ENCODE results near the gene NCEH1.
"Not testable (repeated sequence)": the region's sequence is repeated elsewhere in the genome, so short reads cannot be mapped to it uniquely, and the experiment has no call there.

The NCEH1 gene

DNA sequence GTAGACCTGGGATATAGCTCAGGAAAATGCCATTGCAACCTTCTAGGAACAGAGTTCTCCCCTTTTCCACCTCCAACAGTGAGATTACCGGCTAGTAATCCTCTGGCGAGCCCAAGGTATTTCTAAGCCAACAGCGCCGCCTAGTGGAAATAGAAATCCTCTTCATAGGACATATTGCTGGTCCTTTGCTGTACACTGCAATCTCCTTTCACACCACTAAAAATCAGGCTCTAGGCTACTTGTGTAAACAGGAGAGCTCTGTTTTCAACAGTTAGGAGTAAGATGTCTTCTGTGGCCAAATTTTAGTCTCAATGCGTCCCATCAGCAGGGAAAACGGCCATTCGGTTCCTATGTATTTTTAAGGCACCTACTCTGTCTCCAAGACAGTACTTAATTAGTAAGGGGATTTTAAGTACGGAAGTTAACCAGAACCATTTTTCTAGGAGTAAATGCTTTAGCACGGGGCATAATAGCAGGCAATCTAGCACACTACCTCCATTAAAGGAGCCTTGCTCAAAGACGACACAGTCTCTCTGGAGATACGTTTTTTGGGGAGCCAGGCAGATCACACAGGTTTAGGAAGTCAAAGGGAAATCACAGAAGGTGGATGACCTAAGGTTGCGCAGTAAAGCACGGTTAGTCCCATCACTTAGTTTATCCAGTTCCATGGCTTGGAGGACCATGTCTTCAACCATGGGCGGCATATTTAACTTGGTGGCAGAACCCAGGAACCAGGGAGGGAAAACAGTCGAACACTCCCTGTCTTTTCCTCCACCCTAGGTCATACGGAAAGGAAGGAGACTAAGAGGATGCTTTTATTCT, 43.8 kb downstream of the NCEH1 start:
- DNase-seq: peak; percentile 82
- H3K9me3 Mint-ChIP-seq: peaks cover 61% of the 10 kb centered on the region
- no peak overlapping the region for H3K4me3 Mint-ChIP-seq
- H3K27ac Mint-ChIP-seq: no peak overlapping the region
- peaks cover 7% of the 10 kb centered on the region for H3K4me1 Mint-ChIP-seq
- TF ChIP-seq, protein P1, sequence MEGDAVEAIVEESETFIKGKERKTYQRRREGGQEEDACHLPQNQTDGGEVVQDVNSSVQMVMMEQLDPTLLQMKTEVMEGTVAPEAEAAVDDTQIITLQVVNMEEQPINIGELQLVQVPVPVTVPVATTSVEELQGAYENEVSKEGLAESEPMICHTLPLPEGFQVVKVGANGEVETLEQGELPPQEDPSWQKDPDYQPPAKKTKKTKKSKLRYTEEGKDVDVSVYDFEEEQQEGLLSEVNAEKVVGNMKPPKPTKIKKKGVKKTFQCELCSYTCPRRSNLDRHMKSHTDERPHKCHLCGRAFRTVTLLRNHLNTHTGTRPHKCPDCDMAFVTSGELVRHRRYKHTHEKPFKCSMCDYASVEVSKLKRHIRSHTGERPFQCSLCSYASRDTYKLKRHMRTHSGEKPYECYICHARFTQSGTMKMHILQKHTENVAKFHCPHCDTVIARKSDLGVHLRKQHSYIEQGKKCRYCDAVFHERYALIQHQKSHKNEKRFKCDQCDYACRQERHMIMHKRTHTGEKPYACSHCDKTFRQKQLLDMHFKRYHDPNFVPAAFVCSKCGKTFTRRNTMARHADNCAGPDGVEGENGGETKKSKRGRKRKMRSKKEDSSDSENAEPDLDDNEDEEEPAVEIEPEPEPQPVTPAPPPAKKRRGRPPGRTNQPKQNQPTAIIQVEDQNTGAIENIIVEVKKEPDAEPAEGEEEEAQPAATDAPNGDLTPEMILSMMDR (IDR thresholded peaks at IDR 0.05): peak; percentile 82
- peaks cover 28% of the 10 kb centered on the region for H3K36me3 Mint-ChIP-seq (ENCODE audit: low read depth)
- no peaks in the 10 kb centered on the region for H3K27me3 Mint-ChIP-seq (ENCODE audit: low read depth, poor library complexity)

DNA sequence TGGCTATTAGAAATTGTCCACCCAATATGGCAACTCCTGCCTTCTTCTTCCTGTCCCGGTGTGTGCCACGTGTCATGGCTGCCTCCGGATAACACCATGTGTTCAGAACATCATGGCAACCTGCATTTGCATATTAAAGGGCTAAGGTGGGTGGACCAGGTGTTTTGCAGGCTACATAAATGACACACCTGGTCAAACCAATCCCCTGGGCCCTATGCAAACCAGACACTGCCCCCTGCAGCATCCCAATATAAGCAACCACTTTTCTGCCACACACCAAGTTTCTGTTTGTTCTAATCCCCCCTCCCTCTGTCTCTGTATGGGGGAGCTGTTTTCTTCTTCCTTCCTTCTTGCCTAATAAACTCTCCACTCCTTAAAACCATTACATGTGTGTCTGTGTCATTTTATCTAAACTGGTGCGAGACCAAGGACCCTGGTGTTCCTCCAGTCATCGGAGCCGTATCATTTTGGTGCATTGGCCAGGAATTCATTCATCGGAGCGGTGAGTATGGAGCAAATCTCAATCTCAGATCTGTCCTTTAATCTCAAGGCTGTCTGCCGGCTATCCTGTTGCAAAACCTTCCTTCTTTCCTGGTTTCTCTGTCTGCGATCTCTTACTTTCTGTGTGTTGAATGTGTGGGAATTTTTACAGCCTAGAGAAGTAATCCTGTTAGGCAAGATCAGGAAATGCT, 44.5 kb downstream of the NCEH1 start:
- Mint-ChIP-seq H3K27ac (no peak overlapping the region), H3K4me3 (no peak overlapping the region), H3K27me3 (ENCODE audit: low read depth, poor library complexity) (no peaks in the 10 kb centered on the region), H3K36me3 (ENCODE audit: low read depth) (peaks cover 28% of the 10 kb centered on the region), H3K9me3 (peaks cover 69% of the 10 kb centered on the region), H3K4me1 (peaks cover 7% of the 10 kb centered on the region)
- TF ChIP-seq, protein P1 (IDR thresholded peaks at IDR 0.05): no peak
- DNase-seq: no peak

DNA sequence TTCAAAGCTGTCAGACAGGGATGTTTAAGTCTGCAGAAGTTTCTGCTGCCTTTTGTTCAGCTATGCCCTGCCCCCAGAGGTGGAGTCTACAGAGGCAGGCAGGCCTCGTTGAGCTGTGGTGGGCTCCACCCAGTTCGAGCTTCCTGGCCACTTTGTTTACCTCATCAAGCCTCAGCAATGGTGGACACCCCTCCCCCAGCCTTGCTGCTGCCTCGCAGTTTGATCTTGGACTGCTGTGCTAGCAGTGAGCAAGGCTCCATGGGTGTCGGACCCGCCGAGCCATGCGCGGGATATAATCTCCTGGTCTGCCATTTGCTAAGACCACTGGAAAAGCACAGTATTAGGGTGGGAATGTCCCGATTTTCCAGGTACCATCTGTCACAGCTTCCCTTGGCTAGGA, 45.4 kb downstream of the NCEH1 start:
- not testable (repeated sequence) for H3K4me1 Mint-ChIP-seq; H3K4me3 Mint-ChIP-seq; DNase-seq; H3K27me3 Mint-ChIP-seq (ENCODE audit: low read depth, poor library complexity); H3K27ac Mint-ChIP-seq
- peaks cover 77% of the 10 kb centered on the region for H3K9me3 Mint-ChIP-seq
- peaks cover 28% of the 10 kb centered on the region for H3K36me3 Mint-ChIP-seq (ENCODE audit: low read depth)

DNA sequence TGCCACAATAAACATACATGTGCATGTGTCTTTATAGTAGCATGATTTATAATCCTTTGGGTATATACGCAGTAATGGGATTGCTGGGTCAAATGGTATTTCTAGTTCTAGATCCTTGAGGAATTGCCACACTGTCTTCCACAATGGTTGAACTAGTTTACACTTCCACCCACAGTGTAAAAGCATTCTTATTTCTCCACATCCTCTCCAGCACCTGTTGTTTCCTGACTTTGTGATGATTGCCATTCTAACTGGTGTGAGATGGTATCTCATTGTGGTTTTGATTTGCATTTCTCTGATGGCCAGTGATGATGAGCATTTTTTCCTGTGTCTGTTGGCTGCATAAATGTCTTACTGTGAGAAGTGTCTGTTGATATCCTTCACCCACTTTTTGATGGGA, 50.4 kb downstream of the NCEH1 start:
- H3K4me3 Mint-ChIP-seq; H3K27me3 Mint-ChIP-seq (ENCODE audit: low read depth, poor library complexity); DNase-seq; H3K27ac Mint-ChIP-seq; H3K4me1 Mint-ChIP-seq: not testable (repeated sequence)
- H3K9me3 Mint-ChIP-seq: peaks cover 52% of the 10 kb centered on the region
- H3K36me3 Mint-ChIP-seq (ENCODE audit: low read depth): peaks cover 14% of the 10 kb centered on the region

DNA sequence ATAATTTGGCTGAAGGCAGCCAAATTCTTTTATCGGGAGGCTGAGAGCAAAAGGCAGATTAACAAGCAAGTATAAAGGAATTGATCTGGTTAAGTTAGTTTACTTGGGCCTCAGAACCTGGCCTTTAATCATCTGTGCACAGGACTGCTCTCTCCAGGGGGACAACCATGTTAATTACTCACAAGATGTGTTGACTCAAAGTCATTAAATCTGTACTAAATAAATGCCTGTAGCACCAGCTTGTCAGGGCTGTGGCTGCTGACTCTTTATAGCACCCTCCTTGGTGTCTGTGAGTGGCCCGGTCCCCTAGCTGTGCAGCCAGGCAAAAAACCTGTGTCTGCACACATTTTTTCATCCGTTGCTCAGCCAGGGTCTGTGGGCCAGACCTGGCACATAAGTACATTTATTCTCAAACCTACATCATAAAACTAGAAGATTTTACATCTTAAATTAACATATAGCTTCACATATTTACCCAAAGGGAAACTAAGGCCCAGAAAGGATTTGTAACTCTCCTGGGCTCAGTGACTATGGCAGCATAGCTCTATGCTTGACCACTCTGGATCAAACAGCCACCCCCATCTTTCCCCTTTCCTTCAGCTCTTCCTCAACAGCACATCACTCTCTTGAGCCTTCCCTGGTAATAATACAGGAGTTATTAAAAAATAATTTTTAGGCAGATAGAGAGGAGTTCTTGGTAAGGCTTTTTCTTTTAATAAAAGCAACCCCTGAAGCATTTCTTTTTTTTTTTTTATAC, 51.4 kb downstream of the NCEH1 start:
- DNase-seq: no peak
- peaks cover 44% of the 10 kb centered on the region for H3K9me3 Mint-ChIP-seq
- no peaks in the 10 kb centered on the region for H3K4me1 Mint-ChIP-seq
- peak overlapping the region; percentile 84 for H3K27ac Mint-ChIP-seq
- TF ChIP-seq, protein P1 (IDR thresholded peaks at IDR 0.05): no peak
- H3K27me3 Mint-ChIP-seq (ENCODE audit: low read depth, poor library complexity): no peaks in the 10 kb centered on the region
- peaks cover 7% of the 10 kb centered on the region for H3K36me3 Mint-ChIP-seq (ENCODE audit: low read depth)
- H3K4me3 Mint-ChIP-seq: no peak overlapping the region

DNA sequence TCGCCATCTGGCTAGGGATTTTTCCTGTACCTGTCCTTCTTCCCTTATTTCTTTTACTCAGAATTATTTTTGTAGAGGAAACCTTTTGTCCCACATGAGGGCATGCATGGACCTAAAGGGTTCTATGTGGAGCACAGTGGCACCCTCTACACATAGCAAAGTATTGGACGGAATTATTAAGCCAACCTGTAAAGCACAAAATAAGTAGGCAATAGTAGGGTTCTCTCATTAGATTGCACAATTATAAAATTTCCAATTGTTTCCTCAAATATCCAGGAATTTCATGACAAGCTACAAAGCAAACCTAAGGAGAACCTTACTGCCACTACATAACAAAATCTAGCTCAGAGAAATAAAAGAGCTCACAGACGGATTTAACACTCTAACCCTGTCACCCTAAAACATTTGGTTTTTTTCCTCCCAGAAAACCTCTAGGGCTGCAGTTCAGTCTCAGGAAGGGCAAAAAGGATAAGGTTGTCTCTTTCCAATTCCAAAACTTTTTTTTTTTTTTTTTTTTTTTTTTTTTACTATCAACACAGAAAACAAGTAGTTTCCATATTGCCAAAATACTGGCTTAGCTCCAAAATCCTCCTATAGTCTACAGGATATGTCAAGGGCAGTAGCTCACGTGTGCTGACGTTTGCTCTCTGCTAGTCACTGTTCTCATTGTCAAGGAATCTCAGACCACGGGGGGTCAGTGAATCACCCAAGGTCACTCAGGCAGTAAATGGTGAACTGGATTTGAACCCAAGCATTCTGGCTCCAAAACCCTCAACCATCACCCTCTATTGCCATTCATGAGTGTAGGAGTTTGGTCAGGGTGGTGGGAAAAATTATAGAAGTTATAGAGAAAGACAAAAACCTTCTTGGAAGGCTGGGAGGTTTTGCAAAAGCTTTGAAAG, 52.3 kb downstream of the NCEH1 start:
- TF ChIP-seq, protein P1 (IDR thresholded peaks at IDR 0.05): no peak
- H3K4me3 Mint-ChIP-seq: no peak overlapping the region
- H3K27me3 Mint-ChIP-seq (ENCODE audit: low read depth, poor library complexity): no peaks in the 10 kb centered on the region

More for the DNA sequence above, 52.3 kb downstream of the NCEH1 start:
- Mint-ChIP-seq H3K36me3 (ENCODE audit: low read depth) (peaks cover 4% of the 10 kb centered on the region), H3K9me3 (peaks cover 37% of the 10 kb centered on the region), H3K27ac (peak overlapping the region; percentile 84), H3K4me1 (no peaks in the 10 kb centered on the region)
- DNase-seq: no peak

Measured in nephron progenitor cell (in vitro differentiated cells).